Karpas-422 (cell line): ENCODE data around the gene TBL1X. TPM values are rescaled to one million over a fixed set of nuclear protein-coding genes. Genes with fewer than 3 reads are reported as not detected.

Experiments
- DNase-seq: peaks from one replicate; pipeline ENCODE4 v3.0.0-alpha.2; 2015
- H2AFZ ChIP-seq: fragments of 200-600 bp; sonication (generic); 2 replicates; pipeline ENCODE4 v1.6.1; 2014; ENCODE audit warnings: antibody characterized with exemption, low read length, mixed read lengths
- H3K27ac ChIP-seq: fragments of 200-600 bp; sonication (generic); 2 replicates; pipeline ENCODE4 v1.5.1; 2014; ENCODE audit warnings: mild to moderate bottlenecking, low read length, moderate library complexity
- H3K27me3 ChIP-seq: fragments of 200-600 bp; sonication (generic); 2 replicates; pipeline ENCODE4 v1.6.1; 2014; ENCODE audit warnings: low read length, mixed read lengths
- H3K36me3 ChIP-seq: fragments of 200-600 bp; sonication (generic); 2 replicates; pipeline ENCODE4 v1.6.1; 2014; ENCODE audit warnings: low read length, mixed read lengths; ENCODE audit not compliant: insufficient read depth
- H3K4me1 ChIP-seq: fragments of 200-600 bp; sonication (generic); 2 replicates; pipeline ENCODE4 v1.6.1; 2014; ENCODE audit warnings: mild to moderate bottlenecking, low read length, mixed read lengths
- H3K4me2 ChIP-seq: fragments of 200-600 bp; sonication (generic); 2 replicates; pipeline ENCODE4 v1.6.1; 2014; ENCODE audit warnings: low read length, low read depth, mild to moderate bottlenecking; ENCODE audit not compliant: poor library complexity, severe bottlenecking
- H3K4me3 ChIP-seq: fragments of 200-600 bp; sonication (generic); 2 replicates; pipeline ENCODE4 v1.5.1; 2014; ENCODE audit warnings: mild to moderate bottlenecking, antibody characterized with exemption, low read length, mixed read lengths
- H3K79me2 ChIP-seq: fragments of 200-600 bp; sonication (generic); 2 replicates; pipeline ENCODE4 v1.6.1; 2014; ENCODE audit warnings: mild to moderate bottlenecking, low read length, mixed read lengths
- H3K9ac ChIP-seq: fragments of 200-600 bp; sonication (generic); 2 replicates; pipeline ENCODE4 v1.6.0; 2014; ENCODE audit warnings: low read length
- H3K9me2 ChIP-seq: fragments of 200-600 bp; sonication (generic), shearing (Covaris generic); replicated peaks from 2 replicates; pipeline ENCODE4 v1.6.0; 2014; ENCODE audit warnings: mild to moderate bottlenecking, low read length, moderate library complexity; ENCODE audit not compliant: insufficient read depth
- H3K9me3 ChIP-seq: fragments of 300-700, 200-600 bp; sonication (generic); 2 replicates; pipeline ENCODE4 v1.6.1; 2014; ENCODE audit warnings: low read length, mixed read lengths
- H4K20me1 ChIP-seq: fragments of 200-600 bp; sonication (generic); 2 replicates; pipeline ENCODE4 v1.6.1; 2014; ENCODE audit warnings: mild to moderate bottlenecking, antibody characterized with exemption, low read length, low read depth; ENCODE audit not compliant: insufficient read depth
- total RNA-seq: library from RNA; depleted of rRNA; stranded (reverse); fragments of >200 nt; shearing (Covaris generic); gene quantifications from 2 replicates; pipeline ENCODE4 v1.2.3, GENCODE V29; 2014; ENCODE audit warnings: low replicate concordance

The TBL1X gene
- total RNA-seq, 1 experiment from 2014 or later, result 9.4 TPM

DNA sequence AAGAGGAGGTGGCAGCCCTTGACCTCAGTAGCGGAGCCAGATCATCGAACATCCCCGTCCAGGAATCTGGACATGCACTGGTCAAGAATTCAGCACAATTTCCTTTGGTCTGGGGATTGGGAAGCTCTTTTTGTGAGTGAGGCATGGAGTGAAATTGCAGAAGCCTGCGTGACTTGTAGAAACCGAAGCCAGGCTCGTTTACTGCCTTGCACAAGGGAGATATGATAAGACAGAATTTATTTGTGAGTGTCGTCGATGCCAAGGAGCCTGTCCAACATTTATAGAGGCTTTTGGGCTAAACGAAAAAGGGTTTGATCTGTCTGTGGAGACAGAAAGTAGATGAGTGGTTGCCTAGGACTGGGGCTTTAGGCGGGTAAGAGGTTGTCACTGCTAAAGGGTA lies 50.6 kb downstream of the TBL1X start:
- Histone ChIP-seq H2AFZ (no peak overlapping the region), H3K27ac (no peak overlapping the region), H3K9me2 (no peaks in the 10 kb centered on the region), H4K20me1 (peaks cover 5% of the 10 kb centered on the region; the same call in 1 of the 2 replicates), H3K9ac (no peak overlapping the region), H3K9me3 (no peaks in the 10 kb centered on the region), H3K27me3 (no peaks in the 10 kb centered on the region), H3K4me1 (no peaks in the 10 kb centered on the region), H3K4me3 (no peak overlapping the region), H3K4me2 (no peak overlapping the region), H3K36me3 (no peaks in the 10 kb centered on the region), H3K79me2 (no peaks in the 10 kb centered on the region)
- no peak for DNase-seq

- Histone ChIP-seq H3K9me3 (no peaks in the 10 kb centered on the region), H3K79me2 (no peaks in the 10 kb centered on the region), H3K9me2 (no peaks in the 10 kb centered on the region), H3K27ac (no peak overlapping the region), H2AFZ (no peak overlapping the region), H3K36me3 (no peaks in the 10 kb centered on the region), H3K4me1 (no peaks in the 10 kb centered on the region), H3K4me3 (no peak overlapping the region), H4K20me1 (peaks cover 5% of the 10 kb centered on the region; the same call in 1 of the 2 replicates), H3K27me3 (no peaks in the 10 kb centered on the region), H3K9ac (no peak overlapping the region), H3K4me2 (no peak overlapping the region)
- no peak for DNase-seq
Measured at GRCh38 chrX:9515973-9516538, 51.2 kb downstream of the TBL1X start.

DNA sequence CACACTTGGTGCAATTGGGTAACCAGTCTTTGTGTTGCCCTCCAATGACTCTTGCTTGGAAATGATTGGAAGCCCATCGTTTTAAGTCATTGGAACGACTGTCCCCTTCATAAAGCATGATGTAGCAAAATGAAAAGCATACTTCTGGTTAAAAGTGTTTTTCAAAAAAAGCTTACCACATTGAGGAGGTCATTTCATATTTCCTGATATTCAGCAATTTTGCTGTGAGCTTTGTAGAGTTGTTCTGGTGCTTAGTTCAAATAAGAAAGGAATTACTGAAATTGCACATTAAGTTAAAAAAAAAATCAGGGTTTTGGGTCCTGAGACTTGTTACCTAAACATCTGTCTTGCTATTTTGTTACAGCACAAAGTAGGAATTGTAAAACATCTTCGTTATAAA lies 51.8 kb downstream of the TBL1X start:
- no peak overlapping the region for H3K4me2 ChIP-seq
- no peaks in the 10 kb centered on the region for H3K9me3 ChIP-seq
- peaks cover 5% of the 10 kb centered on the region; the same call in 1 of the 2 replicates for H4K20me1 ChIP-seq
- H3K36me3 ChIP-seq, result no peaks in the 10 kb centered on the region
- no peak overlapping the region for H2AFZ ChIP-seq
- no peaks in the 10 kb centered on the region for H3K79me2 ChIP-seq
- H3K9me2 ChIP-seq, result no peaks in the 10 kb centered on the region
- no peaks in the 10 kb centered on the region for H3K4me1 ChIP-seq
- no peak for DNase-seq
- no peak overlapping the region for H3K4me3 ChIP-seq
- no peak overlapping the region for H3K9ac ChIP-seq
- H3K27me3 ChIP-seq, result no peaks in the 10 kb centered on the region
- H3K27ac ChIP-seq, result no peak overlapping the region

DNA sequence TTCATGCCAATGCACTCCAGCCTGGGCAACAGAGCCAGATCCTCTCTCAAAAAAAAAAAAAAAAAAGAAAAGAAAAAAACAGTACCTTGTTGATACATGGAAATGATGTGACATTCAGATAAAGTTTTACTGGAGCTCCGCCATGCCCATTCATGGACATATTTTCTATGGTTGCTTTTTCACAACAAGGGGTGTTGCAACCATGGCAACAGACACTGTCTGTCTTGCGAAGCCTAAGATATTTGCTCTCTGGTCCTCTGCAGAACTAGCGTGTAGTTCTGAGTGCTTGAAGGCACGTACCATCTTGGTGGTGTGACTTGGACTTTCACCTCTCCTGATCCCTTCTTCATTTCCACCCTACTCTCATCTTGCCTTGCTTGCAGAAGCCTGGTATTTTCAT lies 53.2 kb downstream of the TBL1X start:
- Histone ChIP-seq H3K79me2 (no peaks in the 10 kb centered on the region), H3K9me2 (no peaks in the 10 kb centered on the region), H4K20me1 (peaks cover 5% of the 10 kb centered on the region; the same call in 1 of the 2 replicates), H3K27me3 (no peaks in the 10 kb centered on the region), H3K9me3 (no peaks in the 10 kb centered on the region), H3K4me3 (no peak overlapping the region), H3K4me1 (no peaks in the 10 kb centered on the region), H3K9ac (no peak overlapping the region), H3K4me2 (no peak overlapping the region), H3K27ac (no peak overlapping the region), H3K36me3 (no peaks in the 10 kb centered on the region), H2AFZ (no peak overlapping the region)
- DNase-seq, result no peak

DNA sequence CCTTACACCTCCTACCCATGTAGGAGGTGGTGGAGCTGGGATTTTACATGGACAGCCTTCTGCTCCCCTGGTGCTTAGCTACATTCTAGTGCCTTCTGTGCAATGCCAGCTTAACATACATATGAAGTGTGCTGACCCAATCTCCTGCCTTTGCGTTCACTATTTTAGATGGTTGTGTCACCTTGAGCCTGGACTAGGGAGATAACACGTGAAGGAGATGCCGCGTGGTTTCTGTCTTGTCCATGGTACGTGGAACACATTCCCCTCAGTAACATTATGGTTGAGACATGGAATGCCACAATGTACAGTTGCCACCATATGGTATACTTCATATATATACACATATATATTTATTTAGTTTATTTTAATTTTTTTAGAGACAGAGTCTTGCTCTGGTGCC lies 54.0 kb downstream of the TBL1X start:
- peaks cover 5% of the 10 kb centered on the region; the same call in 1 of the 2 replicates for H4K20me1 ChIP-seq
- no peaks in the 10 kb centered on the region for H3K4me1 ChIP-seq
- H3K4me2 ChIP-seq, result no peak overlapping the region

GRCh38 chrX:9519546-9520216 lies 54.8 kb downstream of the TBL1X start:
- Histone ChIP-seq H3K4me1 (no peaks in the 10 kb centered on the region), H3K9ac (no peak overlapping the region), H3K4me2 (no peak overlapping the region), H3K9me3 (no peaks in the 10 kb centered on the region), H3K36me3 (no peaks in the 10 kb centered on the region), H3K27ac (no peak overlapping the region), H3K79me2 (no peaks in the 10 kb centered on the region), H2AFZ (no peak overlapping the region), H3K4me3 (no peak overlapping the region), H4K20me1 (peaks cover 5% of the 10 kb centered on the region; the same call in 1 of the 2 replicates), H3K27me3 (no peaks in the 10 kb centered on the region), H3K9me2 (no peaks in the 10 kb centered on the region)
- no peak for DNase-seq

More for the DNA sequence above, 54.0 kb downstream of the TBL1X start:
- H3K9me3 ChIP-seq, result no peaks in the 10 kb centered on the region
- no peaks in the 10 kb centered on the region for H3K9me2 ChIP-seq
- no peak overlapping the region for H3K4me3 ChIP-seq
- no peak overlapping the region for H3K27ac ChIP-seq
- no peaks in the 10 kb centered on the region for H3K36me3 ChIP-seq
- H2AFZ ChIP-seq, result no peak overlapping the region
- H3K79me2 ChIP-seq, result no peaks in the 10 kb centered on the region
- H3K27me3 ChIP-seq, result no peaks in the 10 kb centered on the region
- DNase-seq, result no peak
- H3K9ac ChIP-seq, result no peak overlapping the region

GRCh38 chrX:9520217-9520590 lies 55.3 kb downstream of the TBL1X start:
- peaks cover 3% of the 10 kb centered on the region for H3K4me1 ChIP-seq
- H3K4me2 ChIP-seq, result no peak overlapping the region
- H3K36me3 ChIP-seq, result no peaks in the 10 kb centered on the region
- no peak overlapping the region for H2AFZ ChIP-seq
- H3K27ac ChIP-seq, result no peak overlapping the region
- H3K4me3 ChIP-seq, result no peak overlapping the region
- H3K9me2 ChIP-seq, result no peaks in the 10 kb centered on the region
- peaks cover 5% of the 10 kb centered on the region; the same call in 1 of the 2 replicates for H4K20me1 ChIP-seq
- H3K79me2 ChIP-seq, result no peaks in the 10 kb centered on the region
- no peaks in the 10 kb centered on the region for H3K9me3 ChIP-seq
- no peak overlapping the region for H3K9ac ChIP-seq
- H3K27me3 ChIP-seq, result no peaks in the 10 kb centered on the region
- DNase-seq, result no peak

DNA sequence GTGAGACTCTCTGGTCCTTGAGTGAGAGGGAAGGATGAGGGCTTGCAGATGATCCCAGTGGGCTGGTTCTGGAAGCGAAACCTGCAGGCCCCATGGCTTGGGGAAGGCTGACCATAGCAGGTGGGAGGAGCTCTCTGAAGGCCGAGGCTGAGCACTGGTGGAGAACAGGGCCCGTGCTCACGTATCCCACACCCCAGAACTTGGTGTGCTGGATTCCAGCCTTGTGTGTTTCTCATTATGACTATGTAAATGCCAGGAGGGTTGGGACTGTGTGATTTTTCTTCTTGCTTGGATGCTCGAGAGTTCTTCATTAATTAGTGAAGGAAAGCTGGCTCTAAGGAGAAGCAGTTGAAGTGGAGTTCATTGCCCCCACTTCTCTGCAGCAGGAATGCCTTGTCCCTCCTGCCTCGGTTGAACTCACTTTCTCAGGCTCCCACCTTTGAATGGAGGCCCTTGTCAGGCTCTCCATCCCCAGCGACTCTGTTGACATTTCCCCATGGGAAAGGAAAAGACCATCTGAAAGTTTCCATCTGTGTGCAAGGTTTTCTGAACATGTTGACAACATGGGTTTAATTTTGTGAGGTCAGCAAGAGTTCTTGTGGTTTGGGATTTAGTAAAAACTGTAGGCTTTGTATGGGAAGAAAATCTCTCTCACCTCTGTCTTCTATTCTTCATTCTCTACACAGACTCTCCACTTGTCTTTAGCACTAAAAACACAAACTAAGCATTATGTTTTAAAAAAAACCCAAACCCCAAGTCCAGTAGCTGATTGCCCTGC lies 57.7 kb downstream of the TBL1X start:
- Histone ChIP-seq H3K9ac (no peak overlapping the region), H4K20me1 (peaks cover 12% of the 10 kb centered on the region; the same call in 1 of the 2 replicates)
- DNase-seq, result no peak

More for the DNA sequence above, 57.7 kb downstream of the TBL1X start:
- Histone ChIP-seq H3K9me3 (no peaks in the 10 kb centered on the region), H3K4me3 (no peak overlapping the region), H3K9me2 (no peaks in the 10 kb centered on the region), H3K4me2 (no peak overlapping the region), H3K27me3 (no peaks in the 10 kb centered on the region), H3K36me3 (no peaks in the 10 kb centered on the region), H3K4me1 (peaks cover 21% of the 10 kb centered on the region), H3K27ac (no peak overlapping the region), H2AFZ (no peak overlapping the region), H3K79me2 (no peaks in the 10 kb centered on the region)
